Measurements from ENCODE around the gene LRRC25.
A peak's percentile ranks its signal among the peaks of the same experiment; 100 is the strongest.

The LRRC25 gene

DNA sequence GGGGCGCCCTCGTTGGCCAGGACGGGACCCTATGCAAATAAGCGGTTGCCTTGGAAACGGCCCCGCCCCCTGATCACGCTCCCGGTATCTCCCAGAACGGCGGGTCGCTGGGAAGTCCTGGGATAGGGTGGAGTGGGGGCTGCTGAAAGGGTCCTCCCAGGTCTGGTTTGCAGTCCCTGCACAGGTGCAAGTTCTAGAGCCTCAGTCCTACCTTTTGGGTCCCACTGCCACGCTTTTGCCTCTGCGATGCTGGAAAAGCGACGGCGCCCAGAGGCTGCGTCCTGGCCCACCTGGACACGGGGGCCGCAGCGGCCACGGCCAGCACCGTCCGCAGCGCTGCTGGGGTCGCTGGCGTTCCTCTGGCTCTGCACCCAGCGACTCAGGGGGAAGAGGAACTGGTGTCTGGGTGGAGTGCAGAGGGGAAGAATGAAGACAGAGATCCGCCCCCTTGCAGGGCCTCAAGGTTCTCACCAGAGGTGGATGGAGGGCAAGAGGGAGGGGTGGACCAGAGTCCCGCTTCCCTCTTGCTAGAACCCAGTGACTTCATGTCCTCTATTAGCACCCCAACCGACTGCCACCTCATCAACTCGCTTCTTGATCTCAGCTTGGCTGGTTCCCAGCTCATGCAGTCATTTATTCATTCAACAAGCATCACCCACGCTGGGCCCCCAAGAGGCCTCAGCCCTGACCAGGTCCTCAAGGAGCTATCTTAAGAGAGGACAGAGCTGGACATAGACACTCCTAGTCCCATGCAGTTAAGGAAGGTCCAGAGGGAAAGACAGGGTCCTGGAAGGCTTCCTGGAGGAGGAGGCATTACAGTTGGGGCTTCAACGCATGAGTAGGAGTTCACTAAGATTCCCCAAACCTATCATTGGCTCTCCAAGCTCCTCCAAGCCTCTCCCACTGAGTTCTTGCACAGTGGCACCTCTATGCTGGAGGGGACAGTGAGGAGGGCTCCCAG is at the start of gene LRRC25:
Gene LRRC25 (minus strand): TSS at position 381 of the 961 bp plus-strand sequence. CDS start 659 bp downstream, outside the sequence.
- peak; percentile 74 for DNase-seq (ENCODE audit: low spot score)

DNA sequence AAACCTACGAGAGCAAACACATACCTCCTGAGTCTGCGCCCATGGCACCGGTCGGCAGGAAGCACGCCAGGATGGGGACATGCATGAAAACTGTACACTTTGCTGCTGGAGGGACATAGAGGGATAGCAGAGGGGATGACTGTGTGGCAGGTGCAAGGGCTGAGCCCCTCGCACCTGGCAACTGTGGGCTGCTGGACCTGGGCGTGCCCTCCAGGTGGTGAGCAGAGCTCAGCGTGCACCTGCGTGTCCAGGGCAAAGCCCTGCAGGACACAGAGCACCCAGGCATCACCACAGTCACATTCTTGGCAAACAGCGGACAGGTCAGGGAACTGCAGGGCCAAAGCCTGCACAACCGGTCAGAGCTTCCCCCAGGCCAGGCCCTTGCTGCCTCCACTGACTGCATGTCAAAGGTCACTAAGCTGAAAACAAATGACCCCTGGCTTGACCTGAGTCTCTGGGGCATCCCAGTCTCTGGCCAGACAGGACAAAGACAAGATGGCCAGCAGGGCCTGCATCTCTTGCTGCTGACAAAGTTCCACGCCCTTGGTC is 49.5 kb upstream of the LRRC25 start:
- DNase-seq (ENCODE audit: low spot score) = no peak

DNA sequence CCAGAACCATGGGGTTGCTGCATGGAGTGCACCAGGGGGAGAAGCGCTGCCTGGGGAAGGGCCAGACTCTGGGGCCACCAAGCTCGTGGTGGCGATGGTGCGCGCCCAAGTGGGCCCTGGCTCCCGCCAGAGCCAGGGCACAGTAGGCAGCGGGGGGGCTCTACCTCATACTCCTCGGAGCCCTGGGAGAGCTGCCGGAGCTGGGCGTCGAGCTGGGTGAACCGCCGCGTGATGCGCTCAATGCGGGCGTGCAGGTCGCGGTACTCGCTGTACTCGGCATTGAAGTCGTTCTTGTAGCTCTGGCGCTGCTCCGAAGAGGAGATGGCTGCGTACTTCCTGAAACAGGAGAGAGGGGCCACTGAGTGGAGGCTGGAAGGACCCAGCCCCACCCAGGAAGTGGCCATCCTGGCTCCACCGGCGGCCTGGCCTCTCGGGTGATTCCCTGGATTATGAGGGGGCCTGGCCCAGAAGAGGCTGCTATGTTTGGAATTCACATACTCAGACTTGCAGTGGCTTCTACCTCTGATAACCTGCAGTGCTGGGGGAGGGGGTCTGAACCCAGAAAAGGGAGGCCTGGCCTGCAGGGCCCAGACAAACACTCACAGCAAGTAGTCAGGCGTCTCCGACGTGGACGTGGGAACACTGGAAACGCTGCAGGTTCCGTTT is 48.9 kb upstream of the LRRC25 start:
- no peak for DNase-seq (ENCODE audit: low spot score)

DNA sequence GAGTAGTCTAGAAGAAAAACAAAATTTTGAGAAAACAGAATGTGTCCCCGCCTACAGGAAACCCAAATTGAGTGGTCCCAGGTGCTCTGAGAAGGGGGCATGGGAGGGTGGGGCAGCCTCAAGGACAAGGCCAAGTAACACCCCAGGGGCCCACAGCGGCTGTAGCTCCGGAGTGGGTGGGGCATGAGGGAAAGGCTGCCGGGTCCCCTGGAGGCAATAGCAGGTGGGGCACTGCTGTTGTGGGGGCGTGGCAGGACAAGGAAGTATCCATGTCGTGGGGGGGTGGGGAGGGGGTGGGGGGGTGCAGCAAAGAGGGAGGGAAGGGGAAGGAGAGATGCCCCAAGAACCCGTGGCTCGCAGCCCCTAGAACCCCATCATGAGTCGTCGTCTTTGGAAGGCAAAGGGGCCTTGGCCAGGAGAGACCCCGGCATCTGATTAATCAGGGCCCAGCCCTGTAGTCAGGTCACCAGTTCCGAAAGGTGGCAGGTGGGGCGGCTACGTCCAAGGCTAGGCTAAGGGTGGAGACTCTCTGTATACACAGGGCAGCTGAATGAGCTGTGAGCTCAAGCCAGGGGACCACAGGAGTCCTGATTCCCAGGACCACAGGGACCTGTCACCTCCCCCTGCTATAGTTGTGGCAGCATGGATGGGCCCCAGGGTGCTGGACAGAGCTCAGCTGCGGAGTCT is 48.0 kb upstream of the LRRC25 start:
- peak; percentile 60 for DNase-seq (ENCODE audit: low spot score)

DNA sequence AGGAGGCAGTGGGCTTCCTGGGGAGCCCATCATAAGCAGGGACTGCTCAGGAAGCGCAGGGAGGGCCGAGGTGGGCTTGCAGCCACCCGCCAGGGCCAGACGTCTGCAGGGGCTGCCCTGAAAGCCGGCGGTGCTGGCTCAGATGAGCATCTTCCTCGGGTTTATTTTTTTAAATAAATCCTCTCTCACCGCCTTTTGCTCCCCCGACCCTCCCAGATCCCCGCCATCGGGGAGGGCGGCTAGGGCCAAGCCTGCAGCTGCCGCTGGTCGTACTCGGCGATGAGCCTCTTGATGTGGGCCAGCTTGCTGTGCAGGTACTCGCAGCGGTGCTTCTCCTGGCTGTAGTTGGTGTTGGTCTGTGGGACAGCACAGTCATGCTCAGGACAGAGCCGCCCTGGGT is 47.1 kb upstream of the LRRC25 start:
- DNase-seq (ENCODE audit: low spot score) = peak; percentile 55

GRCh38 chr19:18443831-18444230 is 46.4 kb upstream of the LRRC25 start:
- DNase-seq (ENCODE audit: low spot score) = peak; percentile 87

DNA sequence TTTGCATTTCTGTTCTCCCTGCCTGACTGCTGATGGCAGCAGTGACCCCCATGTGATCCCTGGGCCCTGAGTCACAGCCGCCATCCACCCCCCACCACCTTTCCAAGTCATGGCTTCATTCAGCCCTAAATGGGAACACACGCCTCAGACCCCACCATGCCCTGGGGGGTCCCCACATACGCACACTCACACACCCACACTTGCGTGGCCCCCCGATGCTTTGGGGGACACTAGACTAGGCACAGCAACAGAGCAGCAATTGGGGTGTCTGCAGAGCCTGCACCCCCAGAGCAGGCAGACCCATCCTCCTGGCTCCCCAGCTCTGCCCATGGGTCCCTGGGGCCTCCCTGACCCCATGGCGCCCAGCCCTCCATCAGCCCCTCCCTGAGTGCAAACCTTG is 46.0 kb upstream of the LRRC25 start:
- DNase-seq (ENCODE audit: low spot score) = no peak

DNA sequence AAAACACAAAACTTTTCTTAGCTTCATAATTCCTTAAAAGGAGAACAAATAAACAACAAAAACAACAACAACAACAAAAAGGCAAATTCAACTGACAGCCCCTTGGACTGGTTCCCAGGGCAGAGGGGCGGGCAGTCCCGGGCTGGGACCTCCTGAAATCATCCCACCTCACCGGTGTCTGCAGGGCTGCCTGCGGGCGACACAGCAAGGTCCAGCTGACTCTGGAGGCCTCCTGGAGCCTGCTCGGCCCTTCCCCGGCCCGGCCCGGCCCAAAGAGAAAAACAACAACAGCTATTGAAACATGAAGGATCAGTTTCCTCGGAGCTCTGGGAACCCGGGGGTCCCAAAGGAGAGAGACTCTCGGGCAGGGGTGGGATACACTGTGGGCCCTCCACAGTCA is 45.5 kb upstream of the LRRC25 start:
- DNase-seq (ENCODE audit: low spot score) = no peak

DNA sequence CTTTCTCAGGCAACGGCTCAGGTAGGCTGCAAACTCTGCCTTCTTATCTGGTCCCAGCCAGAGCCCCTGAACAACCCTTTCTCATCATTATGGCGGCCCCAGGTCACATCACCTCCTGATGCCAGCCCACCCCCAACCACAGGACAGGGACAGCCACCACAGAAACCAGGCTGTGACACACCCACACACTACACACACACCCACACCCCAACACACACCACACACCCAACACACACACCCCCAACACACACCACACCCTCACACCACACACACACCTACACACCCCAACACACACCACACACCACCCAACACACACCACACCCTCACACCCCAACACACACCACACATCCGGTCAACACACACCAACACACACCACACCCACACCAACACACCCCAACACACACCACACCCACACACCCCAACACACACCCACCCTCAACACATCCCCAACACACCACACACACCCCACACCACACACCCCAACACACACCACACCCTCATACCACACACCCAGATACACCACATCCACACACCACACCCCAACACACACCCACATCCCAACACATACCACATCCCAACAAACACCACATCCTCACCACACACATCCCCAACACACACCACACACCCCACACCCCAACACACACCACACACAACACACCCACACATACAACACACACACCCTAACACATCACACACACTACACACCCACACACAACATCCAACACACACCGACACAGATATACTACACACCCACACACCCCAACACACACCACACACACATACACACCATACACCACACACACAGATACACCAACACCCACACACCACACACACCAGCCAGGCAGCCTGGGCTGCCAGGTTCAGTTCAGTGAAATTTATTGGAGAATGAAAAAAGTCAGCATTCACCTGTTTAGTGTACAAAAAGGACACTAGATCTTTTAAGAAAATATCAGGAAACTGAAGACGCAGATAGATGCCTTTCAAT is 44.7 kb upstream of the LRRC25 start:
- DNase-seq (ENCODE audit: low spot score) = no peak

DNA sequence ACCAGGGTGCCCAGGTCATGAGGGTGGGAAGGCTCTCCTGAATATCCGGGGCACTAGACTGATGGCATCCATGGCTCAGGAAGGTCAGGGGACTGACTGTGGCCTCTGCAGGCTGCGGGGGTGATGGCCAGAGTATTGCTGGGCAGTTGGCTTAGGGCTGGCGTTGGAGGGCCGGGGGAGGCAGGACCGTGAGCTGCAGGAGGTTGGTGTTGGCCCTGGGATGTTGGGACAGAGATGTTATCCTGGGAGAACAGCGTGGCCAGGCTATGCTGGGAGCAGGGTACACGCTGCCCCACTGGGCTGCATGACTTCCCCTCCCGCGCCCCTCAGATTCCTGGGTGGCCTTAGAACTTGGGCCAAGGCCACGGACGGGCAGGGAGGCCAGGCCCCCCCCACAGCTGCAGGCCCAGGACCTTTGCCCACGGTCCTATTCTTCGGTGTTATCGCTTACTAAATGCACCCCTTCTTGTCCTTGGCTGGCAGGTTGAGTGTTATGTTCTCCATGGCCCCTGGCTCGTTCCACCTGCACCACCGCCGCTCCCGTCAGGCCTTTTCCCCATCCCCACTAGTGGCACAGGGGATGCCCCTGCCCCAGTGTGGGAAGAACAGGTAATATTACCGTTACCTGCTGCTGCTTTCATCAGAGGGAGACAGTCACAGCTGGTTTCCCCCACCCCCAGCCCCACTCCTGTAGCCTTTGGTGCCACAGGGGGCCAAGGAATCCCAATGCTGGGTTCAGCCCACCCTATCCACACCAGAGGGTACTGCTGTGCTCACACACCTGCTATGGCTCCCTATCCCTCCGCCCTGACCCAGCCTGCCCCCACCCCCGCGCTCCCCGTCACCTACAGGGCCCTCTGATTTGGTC is 43.7 kb upstream of the LRRC25 start:
- DNase-seq (ENCODE audit: low spot score) = no peak

- no peak for DNase-seq (ENCODE audit: low spot score)
Observed at GRCh38 chr19:18440415-18440877, 43.0 kb upstream of the LRRC25 start.

DNA sequence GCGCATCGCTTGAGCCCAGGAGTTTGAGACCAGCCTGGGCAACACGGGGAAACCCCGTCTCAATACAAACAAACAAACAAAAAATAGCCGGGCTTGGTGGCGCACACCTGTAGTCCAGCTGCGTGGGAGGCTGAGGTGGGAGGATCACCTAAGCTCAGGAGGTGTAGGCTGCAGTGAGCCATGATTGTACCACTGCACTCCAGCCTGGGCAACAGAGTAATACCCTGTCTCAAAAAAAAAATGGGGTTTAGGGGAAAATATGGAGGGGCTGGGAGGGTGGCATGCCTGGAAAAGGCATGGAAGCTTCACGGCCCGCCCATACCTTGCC is 42.5 kb upstream of the LRRC25 start:
- DNase-seq (ENCODE audit: low spot score) = no peak

- peak; percentile 70 for DNase-seq (ENCODE audit: low spot score)
Observed at GRCh38 chr19:18439025-18439909, 41.8 kb upstream of the LRRC25 start.

DNA sequence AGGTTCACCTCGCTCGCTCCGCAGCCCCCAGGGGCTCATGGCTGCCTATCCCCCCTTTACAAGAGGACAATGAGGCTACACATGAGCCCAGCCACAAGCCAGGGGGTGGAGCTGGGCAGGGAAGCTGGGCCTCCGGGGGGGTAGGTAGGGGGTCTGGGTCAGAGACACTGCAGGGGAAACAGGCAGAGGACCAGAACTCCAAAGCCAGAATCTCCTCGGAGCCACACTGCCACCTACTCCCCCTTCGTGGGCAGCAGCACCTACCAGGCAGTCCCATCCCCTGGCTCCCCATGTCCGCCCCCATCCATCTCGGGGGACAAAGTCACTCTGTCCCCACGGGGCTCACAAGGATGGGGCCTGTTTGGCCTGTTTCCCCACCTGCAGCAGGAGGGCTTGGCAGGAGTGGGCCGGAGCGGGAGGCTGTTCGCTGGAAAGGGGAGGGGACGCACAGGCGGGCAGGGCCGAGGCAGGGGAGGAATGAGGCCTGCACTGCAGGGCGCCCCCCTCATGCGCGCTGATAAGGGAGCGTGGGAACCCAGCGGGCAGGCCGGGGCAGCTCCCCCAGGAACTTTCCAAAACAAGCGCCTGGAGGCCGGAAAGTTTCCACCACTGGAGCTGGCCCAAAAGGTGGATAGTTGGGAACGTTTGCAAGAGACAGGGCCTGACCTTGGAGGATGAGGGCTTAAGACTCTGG is 41.1 kb upstream of the LRRC25 start:
- no peak for DNase-seq (ENCODE audit: low spot score)

GRCh38 chr19:18437491-18438330 is 40.3 kb upstream of the LRRC25 start, which contains the start of gene ISYNA1:
Gene ISYNA1 (minus strand): TSS chr19:18438133. CDS start chr19:18437979, 154 bp downstream.
- no peak for DNase-seq (ENCODE audit: low spot score)

GRCh38 chr19:18436671-18437490 is 39.5 kb upstream of the LRRC25 start:
- peak; percentile 89 for DNase-seq (ENCODE audit: low spot score)
